Stomach (tissue), 4 donors: ENCODE results near the gene PGBD5.

Source experiments
- CTCF ChIP-seq, 7 experiments: fragments of 450-650 bp in 4 of 7; fragments of 200-600 bp in 3 of 7; sonication (generic) in 3 of 7; IDR thresholded peaks; one replicate each; pipeline ENCODE4 v1.5.1; 2016 to 2019; ENCODE audit warnings: antibody characterized with exemption in 7 of 7, control low read depth in 2 of 7, mild to moderate bottlenecking in 1 of 7
- EP300 ChIP-seq: sonication (generic); formaldehyde crosslinking; IDR thresholded peaks from one replicate; pipeline ENCODE4 v1.6.1; 2017; ENCODE audit warnings: antibody characterized with exemption

DNA sequence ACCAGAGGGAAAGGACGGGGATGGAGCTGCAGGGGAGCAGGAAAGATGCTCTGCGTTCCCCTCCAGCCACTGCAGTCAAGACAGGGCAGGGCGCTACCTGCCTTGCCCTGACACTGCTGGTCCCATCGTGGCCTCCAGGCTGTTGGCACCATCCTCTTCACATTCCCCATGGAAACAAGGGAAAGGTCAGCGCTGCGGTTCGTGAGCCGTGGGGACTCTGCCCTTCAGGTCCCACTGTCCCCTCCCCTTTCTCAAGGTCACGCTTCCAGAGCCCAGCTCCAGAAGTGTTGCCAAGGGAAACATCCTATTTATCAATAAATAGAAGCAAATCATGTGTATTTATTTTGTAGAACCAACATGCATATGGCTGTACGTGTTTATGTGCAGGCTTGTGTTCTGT is 56.0 kb downstream of the PGBD5 start:
- TF ChIP-seq CTCF (IDR thresholded peaks at IDR 0.05) = no peak
- no peak for TF ChIP-seq EP300
